WI38 (cell line): ENCODE data around the gene CCDC28A.
"Not testable (repeated sequence)": the region's sequence is repeated elsewhere in the genome, so short reads cannot be mapped to it uniquely, and the experiment has no call there.

Experiments
- H3K4me3 ChIP-seq: 2 replicates; pipeline ENCODE4 v1.5.1; 2011; ENCODE audit warnings: low read depth, mild to moderate bottlenecking, control low read depth, low read length
- CTCF ChIP-seq: IDR thresholded peaks from 2 replicates; pipeline ENCODE4 v1.5.1; 2012; ENCODE audit warnings: low read depth, mild to moderate bottlenecking, control low read depth, low read length

The CCDC28A gene

GRCh38 chr6:138773177-138774091 lies at the start of gene CCDC28A:
Gene CCDC28A, plus strand, starts transcription at chr6:138773769. Its CDS starts 2,352 bp downstream, at chr6:138776121.
- TF ChIP-seq CTCF, result no peak
- H3K4me3 ChIP-seq, result peak within 1 kb of the TSS; percentile 82

GRCh38 chr6:138724015-138724414 lies 49.6 kb upstream of the CCDC28A start:
- H3K4me3 ChIP-seq, result no peak overlapping the region
- TF ChIP-seq CTCF, result no peak

- no peak for TF ChIP-seq CTCF
- H3K4me3 ChIP-seq, result no peak overlapping the region
These were observed 47.4 kb upstream of the CCDC28A start for GRCh38 chr6:138726066-138726756.

- no peak for TF ChIP-seq CTCF
- H3K4me3 ChIP-seq, result no peak overlapping the region
These were observed 46.8 kb upstream of the CCDC28A start for GRCh38 chr6:138726757-138727097.

GRCh38 chr6:138727182-138727581 lies 46.4 kb upstream of the CCDC28A start:
- no peak for TF ChIP-seq CTCF
- H3K4me3 ChIP-seq, result no peak overlapping the region

- H3K4me3 ChIP-seq, result no peak overlapping the region
- TF ChIP-seq CTCF, result no peak
These were observed 44.9 kb upstream of the CCDC28A start for GRCh38 chr6:138728662-138729061.

GRCh38 chr6:138730037-138730436 lies 43.5 kb upstream of the CCDC28A start:
- not testable (repeated sequence) for H3K4me3 ChIP-seq
